ENCODE measurements around the gene MICU1. TPM values are rescaled to one million over a fixed set of nuclear protein-coding genes. Genes with fewer than 3 reads are reported as not detected.
"Not testable (repeated sequence)": the region's sequence is repeated elsewhere in the genome, so short reads cannot be mapped to it uniquely, and the experiment has no call there.

MICU1 gene
- total RNA-seq, 2 donors from 2014 or later, result 42.8 to 49.6 TPM

- DNase-seq (ENCODE audit: low spot score in 2 of 2) (no peak), ATAC-seq (no peak)
- peaks cover 17 to 24% of the 10 kb centered on the region in 2 donors for H3K36me3 Mint-ChIP-seq
- H3K27ac Mint-ChIP-seq, result no peak overlapping the region
- peaks cover 5 to 7% of the 10 kb centered on the region in 2 donors for H3K9me3 Mint-ChIP-seq
Observed at GRCh38 chr10:72503694-72504438, 122.0 kb downstream of the MICU1 start.

- H3K36me3 Mint-ChIP-seq, result peaks cover 17 to 24% of the 10 kb centered on the region in 2 donors
- ATAC-seq, result no peak
- peaks cover 5 to 7% of the 10 kb centered on the region in 2 donors for H3K9me3 Mint-ChIP-seq
- DNase-seq (ENCODE audit: low spot score in 2 of 2), result no peak
- H3K27ac Mint-ChIP-seq, result peak overlapping the region in 1 of 2 donors; percentile 24
Observed at GRCh38 chr10:72503241-72503640, 122.6 kb downstream of the MICU1 start.

- Mint-ChIP-seq H3K27ac (no peak overlapping the region), H3K9me3 (peaks cover 5 to 7% of the 10 kb centered on the region in 2 donors), H3K36me3 (peaks cover 17 to 24% of the 10 kb centered on the region in 2 donors)
- DNase-seq (ENCODE audit: low spot score in 2 of 2) (no peak), ATAC-seq (no peak)
Observed at GRCh38 chr10:72502581-72502980, 123.3 kb downstream of the MICU1 start.

GRCh38 chr10:72499701-72500100 lies 126.2 kb downstream of the MICU1 start:
- Mint-ChIP-seq H3K36me3 (peaks cover 8 to 15% of the 10 kb centered on the region in 2 donors), H3K27ac (no peak overlapping the region), H3K9me3 (peaks cover 3 to 5% of the 10 kb centered on the region in 2 donors)
- no peak for ATAC-seq
- no peak for DNase-seq (ENCODE audit: low spot score in 2 of 2)

GRCh38 chr10:72490951-72491350 lies 134.9 kb downstream of the MICU1 start:
- Mint-ChIP-seq H3K9me3 (no peaks in the 10 kb centered on the region), H3K27ac (no peak overlapping the region), H3K36me3 (no peaks in the 10 kb centered on the region)
- no peak for DNase-seq (ENCODE audit: low spot score in 2 of 2)
- no peak for ATAC-seq

GRCh38 chr10:72487521-72487920 lies 138.4 kb downstream of the MICU1 start:
- H3K36me3 Mint-ChIP-seq, result no peaks in the 10 kb centered on the region
- H3K9me3 Mint-ChIP-seq, result no peaks in the 10 kb centered on the region
- peak overlapping the region in 1 of 2 donors; percentile 4 for H3K27ac Mint-ChIP-seq
- ATAC-seq (no peak), DNase-seq (ENCODE audit: low spot score in 2 of 2) (no peak)

- Mint-ChIP-seq H3K27ac (no peak overlapping the region), H3K9me3 (no peaks in the 10 kb centered on the region), H3K36me3 (no peaks in the 10 kb centered on the region)
- no peak for ATAC-seq
- DNase-seq (ENCODE audit: low spot score in 2 of 2), result no peak
Observed at GRCh38 chr10:72487116-72487515, 138.8 kb downstream of the MICU1 start.

GRCh38 chr10:72485701-72486100 lies 140.2 kb downstream of the MICU1 start:
- DNase-seq (ENCODE audit: low spot score in 2 of 2) (no peak), ATAC-seq (no peak)
- Mint-ChIP-seq H3K9me3 (no peaks in the 10 kb centered on the region), H3K27ac (no peak overlapping the region), H3K36me3 (no peaks in the 10 kb centered on the region)

- H3K9me3 Mint-ChIP-seq, result no peaks in the 10 kb centered on the region
- DNase-seq (ENCODE audit: low spot score in 2 of 2), result no peak
- ATAC-seq, result no peak
Observed at GRCh38 chr10:72484521-72484920, 141.4 kb downstream of the MICU1 start.

GRCh38 chr10:72483471-72483870 lies 142.4 kb downstream of the MICU1 start:
- DNase-seq (ENCODE audit: low spot score in 2 of 2), result no peak
- H3K27ac Mint-ChIP-seq, result no peak overlapping the region
- ATAC-seq, result no peak
- no peaks in the 10 kb centered on the region for H3K36me3 Mint-ChIP-seq
- no peaks in the 10 kb centered on the region for H3K9me3 Mint-ChIP-seq

More at GRCh38 chr10:72484521-72484920, 141.4 kb downstream of the MICU1 start:
- Mint-ChIP-seq H3K36me3 (no peaks in the 10 kb centered on the region), H3K27ac (no peak overlapping the region)

GRCh38 chr10:72480861-72481260 lies 145.0 kb downstream of the MICU1 start:
- H3K27ac Mint-ChIP-seq, result no peak overlapping the region
- no peak for ATAC-seq
- DNase-seq (ENCODE audit: low spot score in 2 of 2), result no peak
- H3K9me3 Mint-ChIP-seq, result no peaks in the 10 kb centered on the region
- H3K36me3 Mint-ChIP-seq, result no peaks in the 10 kb centered on the region

GRCh38 chr10:72477463-72477862 lies 148.4 kb downstream of the MICU1 start:
- no peaks in the 10 kb centered on the region for H3K9me3 Mint-ChIP-seq
- ATAC-seq (no peak), DNase-seq (ENCODE audit: low spot score in 2 of 2) (no peak)
- peaks cover 5 to 7% of the 10 kb centered on the region in 2 donors for H3K36me3 Mint-ChIP-seq
- no peak overlapping the region for H3K27ac Mint-ChIP-seq

- ATAC-seq, result no peak
- Mint-ChIP-seq H3K36me3 (peaks cover 10 to 12% of the 10 kb centered on the region in 2 donors), H3K9me3 (no peaks in the 10 kb centered on the region), H3K27ac (no peak overlapping the region)
- no peak for DNase-seq (ENCODE audit: low spot score in 2 of 2)
Observed at GRCh38 chr10:72472306-72472705, 153.6 kb downstream of the MICU1 start.

GRCh38 chr10:72470666-72471065 lies 155.2 kb downstream of the MICU1 start:
- H3K27ac Mint-ChIP-seq, result no peak overlapping the region
- peaks cover 10 to 12% of the 10 kb centered on the region in 2 donors for H3K36me3 Mint-ChIP-seq
- no peak for ATAC-seq
- no peak for DNase-seq (ENCODE audit: low spot score in 2 of 2)
- no peaks in the 10 kb centered on the region for H3K9me3 Mint-ChIP-seq

- H3K27ac Mint-ChIP-seq; ATAC-seq; H3K9me3 Mint-ChIP-seq; DNase-seq (ENCODE audit: low spot score in 2 of 2); H3K36me3 Mint-ChIP-seq: not testable (repeated sequence)
Observed at GRCh38 chr10:72467064-72467463, 158.8 kb downstream of the MICU1 start.

GRCh38 chr10:72466018-72466417 lies 159.9 kb downstream of the MICU1 start:
- Mint-ChIP-seq H3K27ac (no peak overlapping the region), H3K36me3 (peaks cover 0 to under 1% of the 10 kb centered on the region in 2 donors), H3K9me3 (no peaks in the 10 kb centered on the region)
- DNase-seq (ENCODE audit: low spot score in 2 of 2) (no peak), ATAC-seq (no peak)

GRCh38 chr10:72464438-72464837 lies 161.4 kb downstream of the MICU1 start:
- Mint-ChIP-seq H3K9me3 (no peaks in the 10 kb centered on the region), H3K36me3 (no peaks in the 10 kb centered on the region), H3K27ac (no peak overlapping the region)
- ATAC-seq (peak in 1 of 2 donors; percentile 38), DNase-seq (ENCODE audit: low spot score in 2 of 2) (no peak)

GRCh38 chr10:72462261-72462660 lies 163.6 kb downstream of the MICU1 start:
- DNase-seq (ENCODE audit: low spot score in 2 of 2) (no peak), ATAC-seq (no peak)
- H3K36me3 Mint-ChIP-seq, result no peaks in the 10 kb centered on the region
- H3K27ac Mint-ChIP-seq, result no peak overlapping the region
- no peaks in the 10 kb centered on the region for H3K9me3 Mint-ChIP-seq
